Measurements from ENCODE around the gene FHAD1.
"Not testable (repeated sequence)": the region's sequence is repeated elsewhere in the genome, so short reads cannot be mapped to it uniquely, and the experiment has no call there.

Gene FHAD1

DNA sequence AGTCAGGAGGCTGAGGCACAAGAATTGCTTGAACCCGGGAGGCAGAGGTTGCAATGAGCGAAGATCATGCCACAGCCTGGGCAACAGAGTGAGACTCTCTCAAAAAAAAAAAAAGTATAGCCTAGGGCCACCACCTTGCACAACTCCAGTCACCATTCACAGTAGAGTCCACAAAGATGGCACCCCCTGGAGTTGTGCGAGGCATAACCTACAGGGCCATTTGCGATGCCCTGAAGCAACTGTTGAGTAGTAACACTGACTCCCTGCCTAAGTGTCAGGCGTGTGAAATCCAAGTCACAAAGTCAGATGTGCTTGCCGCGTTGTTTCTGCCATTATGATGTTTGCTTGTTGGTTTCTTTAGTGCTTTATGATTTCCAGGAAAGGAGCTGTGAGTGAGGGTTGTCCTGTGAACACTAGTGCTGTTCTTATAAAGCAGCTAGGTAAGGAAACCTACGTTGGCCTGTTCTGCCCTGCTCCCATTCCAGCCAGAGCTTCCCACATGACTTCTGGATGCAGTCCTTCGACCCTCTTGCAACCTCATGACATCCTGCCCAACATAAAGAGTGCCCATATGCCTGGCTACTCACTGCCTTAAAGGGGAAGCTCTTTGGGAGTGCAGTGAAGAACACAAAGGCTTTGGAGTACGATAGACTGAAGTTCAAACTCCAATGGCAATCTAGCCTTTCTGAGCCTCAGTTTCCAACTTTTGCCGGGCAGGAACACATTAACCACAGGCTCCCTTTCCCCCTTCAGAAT, 29.8 kb downstream of the FHAD1 start:
- DNase-seq (ENCODE audit: low spot score) = no peak

DNA sequence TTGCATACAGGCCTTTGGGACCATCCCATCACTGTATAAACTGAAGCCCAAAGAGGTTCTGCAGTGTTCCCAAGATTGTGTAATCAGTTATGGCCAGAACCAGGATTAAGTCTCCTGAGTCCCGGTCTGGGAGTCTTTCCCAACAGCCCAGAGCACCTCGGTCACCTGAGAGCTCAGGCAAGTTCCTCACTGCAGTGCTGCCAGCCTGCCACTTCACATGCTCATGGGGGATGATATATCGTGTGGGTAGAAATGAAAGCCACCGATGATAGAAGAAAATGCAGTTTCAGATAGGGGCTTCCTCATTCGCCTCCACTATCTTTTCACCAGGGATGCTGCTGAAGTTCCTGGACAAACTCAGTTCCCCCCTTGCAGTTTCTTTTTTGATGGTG, 30.4 kb downstream of the FHAD1 start:
- no peak for DNase-seq (ENCODE audit: low spot score)

DNA sequence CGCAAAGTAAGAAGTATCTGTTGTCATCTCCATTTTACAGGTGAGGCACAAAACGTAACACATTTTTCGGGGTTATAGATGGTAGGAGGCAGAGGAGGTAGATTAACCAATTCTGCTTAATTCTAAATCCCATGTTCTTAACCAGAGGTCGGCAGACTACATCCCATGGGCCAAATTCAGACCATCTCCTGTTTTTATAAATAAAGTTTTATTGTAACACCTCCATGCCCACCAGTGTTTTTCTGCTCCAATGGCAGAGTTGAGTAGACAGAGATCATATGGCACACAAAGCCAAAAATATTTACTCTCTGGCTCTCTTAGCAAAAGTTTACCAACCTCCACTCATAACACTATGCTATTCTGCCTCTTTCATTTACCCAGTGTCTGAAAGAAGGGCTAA, 30.9 kb downstream of the FHAD1 start:
- no peak for DNase-seq (ENCODE audit: low spot score)

DNA sequence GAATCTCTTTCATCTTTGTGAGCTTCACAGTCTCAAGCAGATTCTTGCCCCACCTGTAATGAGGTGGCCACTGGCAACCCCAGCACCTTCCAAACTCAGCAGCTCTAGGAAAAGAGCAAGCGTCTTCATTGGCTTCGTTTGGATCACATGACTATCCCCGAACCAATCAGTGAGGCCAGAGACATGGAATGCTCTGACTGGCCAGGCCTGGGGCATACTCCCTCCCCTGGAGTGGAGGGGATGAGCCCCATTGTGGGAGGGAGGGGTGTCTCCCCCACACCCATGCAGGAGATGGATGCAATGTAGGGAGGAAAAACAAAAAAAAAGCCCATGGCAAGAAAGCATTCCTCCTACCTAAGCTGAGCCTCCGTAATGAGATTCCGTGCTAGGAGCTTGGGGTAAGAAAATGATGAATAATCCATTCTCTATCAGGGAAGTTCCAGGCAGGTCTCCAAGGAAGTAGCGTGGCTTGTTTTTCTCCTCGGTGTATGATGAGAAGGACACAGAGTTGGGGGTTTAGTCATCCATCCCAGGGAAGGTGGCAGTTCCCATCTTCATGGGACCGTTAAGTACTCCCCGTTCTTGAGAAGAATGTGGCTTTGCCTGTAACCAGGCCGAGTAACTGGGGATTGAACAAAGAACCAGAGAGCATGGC, 32.7 kb downstream of the FHAD1 start:
- no peak for DNase-seq (ENCODE audit: low spot score)

DNA sequence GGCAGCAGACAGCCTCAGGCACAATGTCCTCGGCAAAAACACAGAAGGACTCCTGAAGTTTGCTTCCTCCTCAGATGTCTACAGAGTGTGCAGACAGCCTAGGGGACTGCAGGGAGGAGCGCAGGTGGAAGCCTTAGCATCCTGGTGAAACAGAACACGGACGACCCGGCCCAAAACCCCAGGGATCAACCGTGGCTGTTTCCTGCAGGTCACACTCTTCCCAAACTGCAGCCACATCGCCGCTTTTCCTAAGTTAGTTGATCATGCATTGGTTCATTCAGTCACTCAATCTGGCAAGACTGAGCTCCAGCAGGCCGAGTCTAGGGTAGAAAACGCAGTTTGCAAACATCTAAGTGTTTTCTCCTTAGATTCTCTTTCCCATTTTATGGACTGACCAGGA, 33.4 kb downstream of the FHAD1 start:
- no peak for DNase-seq (ENCODE audit: low spot score)

DNA sequence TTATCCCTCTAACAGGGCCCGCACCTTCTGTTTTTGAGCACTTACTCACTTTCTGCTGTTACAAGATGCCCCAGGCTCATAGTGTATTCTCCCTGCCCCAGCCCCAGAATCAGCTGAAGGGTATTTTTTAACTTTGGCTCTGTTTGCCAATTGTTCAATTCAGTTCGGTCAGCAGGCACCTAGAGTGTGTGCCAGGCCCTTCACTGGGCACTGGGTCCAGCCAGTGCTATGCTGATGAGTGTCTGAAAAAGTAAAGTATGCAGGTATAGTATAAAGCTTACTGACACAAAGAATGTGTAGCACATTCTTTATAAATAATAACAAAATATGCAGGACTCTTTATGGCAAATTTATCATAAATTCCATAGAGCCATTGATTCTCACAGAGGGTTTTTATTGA, 35.0 kb downstream of the FHAD1 start:
- no peak for DNase-seq (ENCODE audit: low spot score)

DNA sequence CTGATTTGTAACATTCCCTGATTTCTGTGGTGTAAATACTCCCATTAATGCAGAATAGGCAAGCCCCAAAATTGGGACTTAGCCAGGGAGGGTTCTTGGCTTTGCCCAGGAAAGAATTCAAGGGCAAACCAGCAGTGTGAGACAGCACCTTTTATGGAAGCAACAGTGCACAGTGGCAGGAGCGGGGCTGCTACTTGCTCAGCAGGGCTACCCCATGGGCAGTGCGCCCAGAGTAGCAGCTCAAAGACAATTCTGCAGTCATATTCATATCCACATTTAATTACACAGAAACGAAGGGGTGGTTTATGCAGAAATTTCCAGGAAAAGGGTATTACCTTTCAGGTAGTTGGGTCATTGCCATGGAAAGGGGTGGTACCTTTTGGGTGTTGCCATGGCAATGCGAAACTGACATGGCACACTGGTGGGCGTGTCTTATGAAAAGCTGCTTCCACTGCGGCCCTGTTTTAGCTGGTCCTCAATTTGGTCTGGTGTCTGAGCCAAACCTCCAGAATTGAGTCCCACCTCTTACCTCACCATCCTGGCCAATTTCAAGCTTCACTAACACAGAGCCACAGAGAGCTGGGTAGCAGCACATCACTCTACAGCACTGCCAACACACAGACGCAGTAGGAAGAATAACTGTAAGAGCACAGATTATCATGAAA, 35.9 kb downstream of the FHAD1 start:
- DNase-seq (ENCODE audit: low spot score) = no peak

DNA sequence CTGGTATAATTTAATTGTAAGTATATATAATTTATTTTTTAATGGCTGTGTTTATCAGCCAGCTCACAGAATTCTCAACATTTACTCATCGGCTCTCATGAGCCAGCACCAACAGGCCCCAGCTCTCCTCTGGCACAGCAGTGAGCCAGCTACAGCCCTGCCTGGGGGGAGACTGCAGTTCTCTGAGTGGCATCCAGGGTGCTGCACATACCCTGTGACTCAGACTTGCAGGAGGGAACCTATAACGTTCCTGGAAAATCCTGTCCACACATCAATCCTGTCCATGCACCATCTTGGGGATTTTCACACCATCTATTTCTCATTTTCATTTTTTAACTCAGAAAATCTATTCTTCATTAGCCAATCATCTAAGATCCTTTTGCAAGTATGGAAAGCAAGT, 36.5 kb downstream of the FHAD1 start:
- no peak for DNase-seq (ENCODE audit: low spot score)

DNA sequence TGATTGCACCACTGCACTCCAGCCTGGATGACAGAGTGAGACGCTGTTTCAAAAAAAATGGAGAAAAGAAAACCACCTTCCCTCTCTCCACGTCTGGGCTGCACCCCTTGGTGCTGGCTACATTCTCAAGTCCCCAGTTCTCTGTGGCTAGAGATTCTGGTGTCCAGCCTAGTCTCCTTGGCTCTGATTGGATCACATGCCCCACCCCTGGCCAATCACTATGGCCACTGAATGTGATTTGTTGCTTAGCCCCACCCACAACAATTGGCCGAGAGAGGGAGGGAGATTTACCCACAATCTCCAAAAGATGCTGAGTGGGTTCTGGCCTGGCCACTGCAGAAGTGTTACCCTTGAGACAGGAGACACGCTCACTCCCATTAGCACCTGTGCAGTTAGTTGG, 39.4 kb downstream of the FHAD1 start:
- DNase-seq (ENCODE audit: low spot score) = no peak

DNA sequence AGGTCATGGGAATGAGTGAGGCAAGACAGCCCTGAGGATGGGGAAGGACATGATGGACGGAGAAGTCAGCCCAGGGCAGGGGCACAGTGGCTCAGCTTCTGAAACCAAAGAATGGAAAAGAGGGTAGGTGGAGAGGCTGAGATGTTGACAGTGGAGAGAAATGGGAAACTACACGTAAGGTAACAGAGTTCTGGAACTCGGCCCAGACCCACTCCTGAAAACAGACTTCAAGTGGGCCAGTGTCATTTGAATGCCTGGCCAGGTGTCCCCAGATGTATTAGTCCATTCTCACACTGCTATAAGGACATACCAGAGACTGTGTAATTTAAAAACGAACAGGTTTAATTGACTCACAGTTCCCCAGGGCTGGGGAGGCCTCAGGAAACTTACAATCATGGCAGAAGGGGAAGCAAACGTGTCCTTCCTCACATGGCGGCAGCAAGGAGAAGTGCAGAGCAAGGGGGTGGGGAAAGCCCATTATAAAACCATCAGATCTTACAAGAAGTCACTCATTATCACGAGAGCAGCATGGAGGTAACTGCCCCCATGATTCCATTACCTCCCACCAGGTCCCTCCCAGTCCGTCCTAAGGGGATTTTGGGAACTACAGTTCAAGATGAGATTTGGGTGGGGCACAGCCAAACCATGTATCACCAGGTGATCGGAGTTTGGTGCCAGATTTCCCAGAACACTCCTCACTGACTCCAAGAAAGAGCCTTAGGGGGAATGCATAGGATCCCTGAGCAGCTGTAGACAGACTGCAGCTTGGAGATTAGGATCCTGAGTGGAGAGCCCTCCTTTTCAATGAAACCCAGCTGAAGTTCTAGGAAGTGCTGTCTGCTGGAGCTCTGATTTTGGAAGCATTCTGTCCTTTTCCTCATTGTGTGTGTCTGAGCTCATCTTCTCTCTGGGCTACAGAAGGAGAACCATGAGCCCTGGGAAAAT, 40.3 kb downstream of the FHAD1 start:
- no peak for DNase-seq (ENCODE audit: low spot score)

DNA sequence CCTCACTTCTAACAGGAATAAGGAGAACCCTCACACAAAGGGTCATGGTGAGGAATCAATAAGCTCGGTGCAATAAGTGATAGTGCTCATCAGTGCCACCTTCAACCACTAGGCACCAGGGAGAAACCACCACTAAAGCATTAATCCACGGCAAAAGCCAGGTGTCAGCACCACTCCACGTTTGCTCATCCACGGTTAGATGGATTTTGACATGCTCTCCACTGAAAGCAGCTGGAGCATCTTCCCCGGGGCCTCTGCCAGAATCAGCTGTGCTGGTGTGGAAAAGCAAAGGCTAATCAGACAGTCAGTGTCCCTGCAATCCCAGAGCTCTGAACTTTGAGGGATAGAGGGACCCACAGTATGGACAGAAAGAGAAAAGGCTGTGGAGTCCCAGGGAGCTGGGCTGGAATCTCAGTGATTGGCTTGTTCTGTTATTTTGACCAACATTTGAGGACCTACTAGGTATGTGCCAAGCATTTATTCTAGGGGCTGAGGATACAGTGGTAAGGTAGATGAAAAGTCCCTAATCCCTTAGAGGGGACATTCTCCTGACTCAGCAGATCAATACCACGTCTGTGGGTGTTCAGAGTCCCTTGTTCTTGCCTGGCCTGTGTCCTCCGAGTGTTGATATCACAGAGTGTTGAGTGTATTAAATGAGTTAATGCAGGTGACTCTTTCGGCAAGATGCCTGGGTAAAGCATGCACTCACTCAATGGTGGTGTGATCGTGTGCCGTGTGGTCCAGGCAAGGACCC, 41.3 kb downstream of the FHAD1 start:
- DNase-seq (ENCODE audit: low spot score) = no peak

DNA sequence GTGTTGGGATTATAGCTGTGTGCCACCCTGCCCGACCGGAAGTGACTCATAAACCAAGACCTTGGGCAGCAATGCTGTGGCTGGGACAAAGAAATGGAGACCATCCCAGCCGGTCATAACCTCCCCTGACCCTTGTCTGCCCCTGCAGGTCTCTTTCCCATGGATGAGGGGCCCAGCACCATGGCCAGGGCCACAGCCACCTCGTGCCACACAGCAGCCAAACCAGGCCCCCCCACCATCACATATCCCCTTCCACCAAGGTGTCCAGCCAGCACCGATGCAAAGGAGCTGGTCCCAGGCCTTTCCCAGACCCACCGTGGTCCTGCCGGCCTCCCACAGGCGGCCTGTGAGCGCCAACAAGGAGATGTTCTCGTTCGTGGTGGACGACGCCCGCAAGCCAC, 42.2 kb downstream of the FHAD1 start:
- no peak for DNase-seq (ENCODE audit: low spot score)

DNA sequence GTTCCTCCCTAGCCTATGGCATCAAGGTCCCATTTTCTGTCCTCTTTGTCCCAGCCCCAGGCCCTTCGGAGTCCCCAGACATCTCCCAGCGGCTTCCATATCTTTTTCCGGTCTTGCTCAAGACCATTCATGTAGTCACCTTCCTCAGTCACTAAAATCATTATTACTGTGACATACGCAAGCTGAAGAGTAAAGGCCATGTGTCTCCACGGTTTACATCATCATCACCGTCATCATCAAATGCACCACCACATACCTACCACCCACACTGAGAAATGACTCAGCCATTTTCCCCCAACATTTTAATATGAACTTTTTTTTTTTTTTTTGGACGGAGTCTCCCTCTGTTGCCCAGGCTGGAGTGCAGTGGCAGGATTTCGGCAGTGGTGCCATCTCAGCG, 43.4 kb downstream of the FHAD1 start:
- no peak for DNase-seq (ENCODE audit: low spot score)

DNA sequence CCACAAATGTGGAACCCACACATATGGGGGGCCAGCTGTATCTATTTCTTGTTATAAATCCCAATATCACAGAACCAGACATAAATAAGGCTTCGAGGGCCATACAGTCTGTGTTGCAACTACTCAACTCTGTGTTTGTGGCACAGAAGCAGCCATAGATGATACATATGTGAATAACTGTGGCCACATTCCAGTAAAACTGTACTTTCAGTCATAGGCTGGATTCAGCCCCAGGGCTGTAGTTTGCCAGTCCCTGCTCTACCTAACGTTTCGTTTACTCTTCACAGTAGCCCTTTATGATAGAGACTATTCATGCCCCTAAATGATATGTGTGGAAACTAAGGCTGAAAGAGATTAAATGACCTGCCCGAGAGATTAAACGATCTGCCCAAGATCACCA, 48.7 kb downstream of the FHAD1 start:
- no peak for DNase-seq (ENCODE audit: low spot score)

DNA sequence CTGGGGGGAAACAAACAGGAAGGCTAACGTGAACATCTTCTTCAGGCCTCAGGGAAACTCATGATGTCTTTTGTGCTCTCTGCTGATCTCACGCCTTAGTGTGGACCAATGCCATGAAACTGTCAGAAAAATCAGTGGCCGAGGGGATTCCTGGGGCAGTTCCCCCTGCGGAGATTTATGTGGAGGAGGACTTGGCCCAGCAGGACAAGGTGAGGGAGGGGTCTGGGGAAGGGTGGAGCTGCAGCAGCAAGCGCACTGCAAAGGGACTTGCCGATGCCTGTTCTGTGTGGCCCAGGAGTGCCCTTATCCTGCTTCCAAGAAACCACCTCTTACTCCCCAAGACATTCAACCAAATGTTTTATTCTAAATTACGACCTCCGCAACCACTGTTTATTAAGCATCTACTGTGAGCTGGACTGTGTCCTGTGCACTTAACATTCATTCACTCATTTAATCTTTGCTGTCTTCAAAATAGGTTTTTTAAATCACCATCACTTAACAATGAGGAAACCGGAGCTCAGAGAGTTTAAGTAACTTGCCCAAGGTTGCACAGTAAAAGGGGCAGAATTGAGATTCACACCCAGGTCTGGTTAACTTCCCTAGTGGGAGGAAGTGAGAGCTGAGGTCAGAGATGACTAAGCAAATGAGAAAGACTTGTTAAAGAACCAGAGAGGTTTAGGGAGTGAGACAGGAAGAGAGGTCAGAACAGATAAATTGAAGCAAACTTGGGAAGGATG, 49.7 kb downstream of the FHAD1 start:
- DNase-seq (ENCODE audit: low spot score) = no peak

DNA sequence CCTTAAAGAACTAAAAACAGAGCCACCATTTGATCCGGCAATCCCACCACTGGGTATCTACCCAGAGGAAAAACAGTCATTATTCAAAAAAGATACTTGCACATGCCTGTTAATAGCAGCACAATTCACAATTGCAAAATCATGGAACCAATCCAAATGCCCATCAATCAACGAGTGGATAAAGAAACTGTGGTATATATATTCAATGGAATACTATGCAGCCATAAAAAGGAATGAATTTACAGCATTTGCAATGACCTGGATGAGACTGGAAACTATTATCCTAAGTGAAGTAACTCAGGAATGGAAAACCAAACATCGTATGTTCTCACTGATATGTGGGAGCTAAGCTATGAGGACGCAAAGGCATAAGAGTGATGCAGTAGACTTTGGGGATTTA, 51.0 kb downstream of the FHAD1 start:
- not testable (repeated sequence) for DNase-seq (ENCODE audit: low spot score)

DNA sequence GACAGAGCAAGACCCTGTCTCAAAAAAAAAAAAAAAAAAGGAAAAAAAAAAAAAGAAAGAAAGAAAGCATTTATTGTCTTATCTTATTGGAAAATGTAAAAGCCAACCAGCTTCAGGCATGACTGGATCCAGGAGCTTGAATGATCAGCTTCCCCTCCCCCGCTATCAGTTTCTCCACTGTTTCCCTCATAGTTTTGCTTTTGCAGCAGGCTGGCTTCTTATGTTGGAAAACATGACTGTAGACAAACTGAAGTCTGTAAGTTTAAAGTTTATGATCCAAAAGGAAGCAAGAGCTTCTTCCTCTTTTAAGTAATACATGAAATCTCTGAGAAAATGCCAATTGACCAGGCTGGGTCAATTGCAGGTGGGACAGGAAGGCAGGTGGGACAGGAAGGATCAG, 52.2 kb downstream of the FHAD1 start:
- DNase-seq (ENCODE audit: low spot score) = no peak

DNA sequence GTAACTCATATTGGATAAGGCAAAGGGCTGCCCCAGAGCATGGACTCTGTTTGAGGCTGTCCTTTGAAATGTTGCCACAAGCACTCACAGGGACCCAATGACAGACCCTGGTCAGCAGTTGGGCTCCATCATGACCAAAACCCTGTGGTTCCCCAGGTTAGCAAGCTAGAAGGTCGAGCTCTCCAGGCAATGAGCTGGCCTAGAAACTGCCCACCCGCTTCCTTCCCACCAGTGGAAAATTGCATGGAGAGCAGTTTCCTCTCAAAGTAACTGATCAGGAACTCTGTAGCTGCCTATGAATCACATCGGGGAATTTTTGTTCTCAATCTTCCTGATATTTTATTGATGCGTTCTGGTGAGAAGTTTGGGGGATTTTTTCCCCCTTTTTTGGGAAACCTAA, 52.8 kb downstream of the FHAD1 start:
- no peak for DNase-seq (ENCODE audit: low spot score)

DNA sequence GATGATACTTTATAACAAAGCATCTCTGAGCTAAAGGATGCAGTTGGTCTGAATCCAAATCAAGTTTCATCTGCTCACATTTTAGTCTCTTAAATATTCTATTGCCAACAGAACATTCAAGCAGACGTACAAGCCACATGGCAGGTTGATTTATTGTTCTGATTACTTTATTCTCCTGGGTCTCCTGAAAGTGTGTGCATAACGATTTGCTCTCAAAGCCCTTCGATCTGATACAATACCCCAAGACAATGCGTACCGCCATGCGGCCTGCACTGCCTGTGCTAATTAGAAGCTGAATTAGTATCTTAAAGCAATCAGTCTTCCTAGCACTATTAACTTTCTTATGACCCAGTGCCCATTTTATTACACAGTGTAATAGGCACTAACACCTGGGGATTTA, 56.9 kb downstream of the FHAD1 start:
- no peak for DNase-seq (ENCODE audit: low spot score)

DNA sequence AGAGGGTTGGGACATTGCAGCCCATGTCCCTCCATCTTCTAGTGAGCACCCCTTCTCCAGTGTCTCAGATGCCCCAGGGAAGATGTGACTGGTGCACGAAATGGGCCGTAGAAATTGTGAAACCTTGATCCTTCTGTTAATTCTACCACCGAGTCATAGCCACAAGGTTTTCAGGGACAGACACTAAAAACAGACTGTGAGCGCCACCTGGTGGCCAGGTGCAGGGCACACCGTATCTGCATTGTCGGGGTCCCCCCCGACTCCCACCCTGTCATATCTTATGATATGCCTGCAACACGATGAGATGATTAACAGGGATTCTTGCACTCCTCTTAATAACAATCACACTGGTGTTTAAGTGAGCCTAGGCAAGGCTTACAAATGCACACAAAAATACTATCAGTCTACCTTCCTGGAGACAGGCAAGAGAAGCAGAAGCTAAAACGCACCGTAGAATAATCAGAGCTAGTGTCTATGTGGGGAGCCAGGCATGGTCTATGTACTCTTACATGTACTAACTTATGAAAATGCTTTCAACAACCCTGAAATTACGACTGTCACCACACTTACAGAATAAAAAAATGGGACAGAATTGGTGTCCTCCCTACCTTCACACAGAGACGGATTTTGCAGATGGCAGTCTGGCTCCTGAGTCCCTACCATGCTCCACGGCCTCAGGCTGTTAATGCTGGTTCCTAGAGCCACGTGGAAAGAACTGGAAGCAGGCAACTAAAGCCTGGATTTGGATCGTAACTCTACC, 57.9 kb downstream of the FHAD1 start:
- DNase-seq (ENCODE audit: low spot score) = peak; percentile 58
